Lung (tissue), 12 donors: Measurements from ENCODE around the gene CDKAL1. TPM values are rescaled to one million over a fixed set of nuclear protein-coding genes. Genes with fewer than 3 reads are reported as not detected.
A peak's percentile ranks its signal among the peaks of the same experiment; 100 is the strongest.
"Not testable (repeated sequence)": the region's sequence is repeated elsewhere in the genome, so short reads cannot be mapped to it uniquely, and the experiment has no call there.

Experiments
- ATAC-seq: fragments of 200-7000 bp; cut with Tn5 transposase; one replicate; pipeline ENCODE4 v1.9.1; 2020; ENCODE audit warnings: moderate number of reproducible peaks; ENCODE audit not compliant: insufficient read depth, low FRiP score
- DNase-seq, 3 donors: peaks; one replicate each; pipeline ENCODE4 v3.0.0-alpha.2; 2013 to 2017
- H3K27ac ChIP-seq, 2 donors: one replicate each; pipeline ENCODE4 v1.5.1; 2013; ENCODE audit warnings: mild to moderate bottlenecking in 2 of 2, moderate library complexity in 2 of 2, control low read depth in 1 of 2, inconsistent platforms in 1 of 2, low read depth in 1 of 2, low read length in 1 of 2
- H3K27me3 ChIP-seq, 3 donors: one replicate each; pipeline ENCODE4 v1.5.1; 2013; ENCODE audit warnings: low read length in 2 of 3; ENCODE audit not compliant: control insufficient read depth in 3 of 3, insufficient read depth in 3 of 3
- H3K36me3 ChIP-seq, 4 donors: one replicate each; pipeline ENCODE4 v1.5.1; 2013; ENCODE audit warnings: low read length in 4 of 4, mild to moderate bottlenecking in 1 of 4, moderate library complexity in 1 of 4; ENCODE audit not compliant: control insufficient read depth in 4 of 4, insufficient read depth in 4 of 4
- H3K4me1 ChIP-seq, 5 donors: one replicate each; pipeline ENCODE4 v1.5.1; 2013; ENCODE audit warnings: low read length in 5 of 5, mild to moderate bottlenecking in 2 of 5, moderate library complexity in 1 of 5; ENCODE audit not compliant: control insufficient read depth in 5 of 5, insufficient read depth in 5 of 5
- H3K4me3 ChIP-seq: one replicate; pipeline ENCODE4 v1.5.1; 2013; ENCODE audit warnings: mild to moderate bottlenecking, control low read depth, moderate library complexity
- H3K9ac ChIP-seq, 2 donors: one replicate each; pipeline ENCODE4 v1.5.1; 2013; ENCODE audit warnings: low read length in 2 of 2, control low read depth in 1 of 2; ENCODE audit not compliant: insufficient read depth in 1 of 2
- H3K9me3 ChIP-seq, 4 donors: one replicate each; pipeline ENCODE4 v1.5.1; 2013; ENCODE audit warnings: low read length in 3 of 4, mild to moderate bottlenecking in 1 of 4, moderate library complexity in 1 of 4; ENCODE audit not compliant: control insufficient read depth in 4 of 4, insufficient read depth in 3 of 4
- WGBS, 2 donors: extraction: QIAGEN DNeasy Blood & Tissue Kit; methylation state at CpG; one replicate each; pipeline ENCODE4 v1.1.7; 2013; 5-methylcytosine and 5-hydroxymethylcytosine counted together
- polyA plus RNA-seq, 2 donors: library from polyadenylated mRNA; stranded (reverse); fragments of 200-250 nt; gene quantifications; one replicate each; pipeline ENCODE4 v1.2.1, GENCODE V29; 2013
- total RNA-seq, 2 donors: library from RNA; depleted of rRNA in 1 of 2; stranded (reverse); fragments of >200 nt in 1 of 2; gene quantifications; one replicate each; pipeline ENCODE4 v1.2.1, GENCODE V29; 2014 to 2021
- TF ChIP-seq, protein P1 (sequence below): IDR thresholded peaks from 2 replicates; pipeline ENCODE4 v1.5.1; 2012; ENCODE audit warnings: mild to moderate bottlenecking; ENCODE audit errors: control extremely low read depth, extremely low read depth
- donor health status: control.
- donor health status: control.
- donor health status: Bipolar disorder and iron deficiency.
- donor health status: healthy.
- donor health status: DM: yes; HTN: yes; CAD: no.

CDKAL1 gene
- total and polyA plus RNA-seq, 4 donors: 4.0 to 39.0 (median 10.0) TPM

DNA sequence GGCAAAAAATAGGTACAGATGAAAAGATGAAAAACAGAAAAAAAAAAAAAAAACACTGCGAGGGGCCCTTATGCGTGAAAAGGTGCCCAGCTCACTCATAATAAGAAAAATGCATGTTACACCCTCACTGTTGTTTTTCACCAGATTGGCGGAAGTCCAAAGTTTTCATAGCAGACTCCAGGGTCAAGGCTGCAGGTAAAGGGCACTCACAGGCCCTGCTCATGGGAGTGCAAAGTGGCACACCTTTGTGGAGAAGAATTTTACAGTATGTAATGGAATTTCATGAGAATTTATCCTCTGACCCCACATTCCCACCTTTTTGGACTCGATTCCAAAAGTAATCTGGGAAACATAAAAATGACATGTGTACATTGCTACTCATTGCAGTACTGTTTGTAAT, 108.2 kb downstream of the CDKAL1 start:
- Histone ChIP-seq H3K9ac (no peak overlapping the region), H3K36me3 (no peaks in the 10 kb centered on the region), H3K4me1 (no peaks in the 10 kb centered on the region), H3K9me3 (no peaks in the 10 kb centered on the region), H3K27ac (no peak overlapping the region), H3K4me3 (no peak overlapping the region), H3K27me3 (no peaks in the 10 kb centered on the region)
- ATAC-seq: no peak
- TF ChIP-seq, protein P1, sequence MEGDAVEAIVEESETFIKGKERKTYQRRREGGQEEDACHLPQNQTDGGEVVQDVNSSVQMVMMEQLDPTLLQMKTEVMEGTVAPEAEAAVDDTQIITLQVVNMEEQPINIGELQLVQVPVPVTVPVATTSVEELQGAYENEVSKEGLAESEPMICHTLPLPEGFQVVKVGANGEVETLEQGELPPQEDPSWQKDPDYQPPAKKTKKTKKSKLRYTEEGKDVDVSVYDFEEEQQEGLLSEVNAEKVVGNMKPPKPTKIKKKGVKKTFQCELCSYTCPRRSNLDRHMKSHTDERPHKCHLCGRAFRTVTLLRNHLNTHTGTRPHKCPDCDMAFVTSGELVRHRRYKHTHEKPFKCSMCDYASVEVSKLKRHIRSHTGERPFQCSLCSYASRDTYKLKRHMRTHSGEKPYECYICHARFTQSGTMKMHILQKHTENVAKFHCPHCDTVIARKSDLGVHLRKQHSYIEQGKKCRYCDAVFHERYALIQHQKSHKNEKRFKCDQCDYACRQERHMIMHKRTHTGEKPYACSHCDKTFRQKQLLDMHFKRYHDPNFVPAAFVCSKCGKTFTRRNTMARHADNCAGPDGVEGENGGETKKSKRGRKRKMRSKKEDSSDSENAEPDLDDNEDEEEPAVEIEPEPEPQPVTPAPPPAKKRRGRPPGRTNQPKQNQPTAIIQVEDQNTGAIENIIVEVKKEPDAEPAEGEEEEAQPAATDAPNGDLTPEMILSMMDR: no peak
- peak in 1 of 3 donors; percentile 26 for DNase-seq
- WGBS, 2 donors: 82 to 93% methylated on average over 4 of the region's 4 CpGs

DNA sequence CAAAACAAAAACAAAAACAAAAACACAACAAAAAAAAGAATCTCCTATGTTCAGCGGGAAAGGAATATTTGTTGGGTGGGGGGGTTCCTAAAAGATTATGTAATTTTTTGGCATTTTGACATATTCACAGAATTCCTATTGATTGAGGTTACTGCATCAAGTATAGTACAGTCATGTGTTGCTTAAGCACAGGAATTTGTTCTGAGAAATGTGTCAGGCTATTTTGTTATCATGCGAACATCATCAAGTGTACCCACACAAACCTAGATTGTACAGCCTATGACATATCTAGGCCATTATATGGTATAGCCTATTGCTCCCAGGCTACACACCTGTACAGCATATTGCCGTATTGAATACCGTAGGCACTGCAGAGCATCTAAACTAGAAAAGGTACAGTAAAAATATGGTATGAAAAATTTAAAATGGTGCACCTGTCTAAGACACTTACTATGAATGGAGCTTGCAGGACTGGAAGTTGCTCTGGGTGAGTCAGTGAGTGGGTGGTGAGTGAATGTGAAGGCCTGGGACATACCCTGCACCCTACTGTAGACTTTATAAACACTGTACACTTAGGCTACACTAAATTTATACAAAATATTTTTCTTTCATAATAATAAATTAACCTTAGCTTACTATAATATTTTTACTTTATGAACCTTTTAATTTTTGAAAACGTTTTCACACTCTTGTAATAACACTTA, 110.6 kb downstream of the CDKAL1 start:
- Histone ChIP-seq H3K4me1 (no peaks in the 10 kb centered on the region), H3K9me3 (no peaks in the 10 kb centered on the region), H3K9ac (no peak overlapping the region), H3K27ac (no peak overlapping the region), H3K27me3 (no peaks in the 10 kb centered on the region), H3K36me3 (peaks cover 0 to 3% (median 0%) of the 10 kb centered on the region in 4 donors), H3K4me3 (no peak overlapping the region)
- TF ChIP-seq, protein P1: no peak
- DNase-seq (no peak), ATAC-seq (no peak)
- WGBS, 2 donors: 92 to 95% methylated on average over 5 of the region's 5 CpGs

DNA sequence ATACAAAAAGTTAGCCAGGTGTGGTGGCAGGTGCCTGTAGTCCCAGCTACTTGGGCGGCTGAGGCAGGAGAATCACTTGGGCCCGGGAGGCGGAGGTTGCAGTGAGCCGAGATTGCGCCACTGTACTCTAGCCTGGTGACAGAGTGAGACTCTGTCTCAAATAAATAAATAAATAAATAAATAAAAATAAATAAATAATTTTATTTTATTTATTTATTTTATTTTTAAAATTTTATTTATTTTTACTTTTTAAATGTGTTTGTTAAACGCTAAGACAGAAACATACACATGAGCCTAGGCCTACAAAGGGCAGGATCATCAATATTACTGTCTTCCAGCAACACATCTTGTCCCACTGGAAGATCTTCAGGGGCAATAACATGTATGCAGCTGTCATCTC, 111.3 kb downstream of the CDKAL1 start:
- H3K4me1 ChIP-seq, H3K9ac ChIP-seq, H3K36me3 ChIP-seq, H3K27ac ChIP-seq, H3K9me3 ChIP-seq, H3K4me3 ChIP-seq, H3K27me3 ChIP-seq, DNase-seq, ATAC-seq: not testable (repeated sequence)
- WGBS, 2 donors: 81 to 83% methylated on average over 6 of the region's 6 CpGs

DNA sequence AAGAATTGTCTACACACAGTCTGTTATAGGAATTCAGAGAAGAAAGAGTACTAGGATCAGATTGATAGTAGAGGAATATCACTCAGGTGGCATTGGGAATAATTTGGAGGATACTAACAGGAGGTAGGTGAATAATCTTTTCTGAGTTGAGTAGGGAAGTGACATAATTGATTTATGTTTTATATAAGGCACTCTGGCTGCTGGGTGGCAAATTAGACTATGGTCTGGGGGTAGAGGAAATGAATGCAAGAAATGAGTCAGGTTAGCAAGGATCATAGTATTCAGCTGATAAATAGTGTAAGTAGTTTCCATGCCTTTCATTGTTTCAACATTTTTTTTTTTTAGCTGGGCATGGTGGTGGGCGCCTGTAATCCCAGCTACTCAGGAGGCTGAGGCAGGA, 113.3 kb downstream of the CDKAL1 start:
- peaks cover 0 to 6% (median 0%) of the 10 kb centered on the region in 4 donors for H3K36me3 ChIP-seq
- H3K9ac ChIP-seq: no peak overlapping the region
- H3K27me3 ChIP-seq: no peaks in the 10 kb centered on the region
- H3K4me1 ChIP-seq: peaks cover 0 to 2% (median 0%) of the 10 kb centered on the region in 5 donors
- no peak overlapping the region for H3K4me3 ChIP-seq
- WGBS, 2 donors: 100% methylated on average over 1 of the region's 1 CpG
- TF ChIP-seq, protein P1: no peak
- H3K9me3 ChIP-seq: no peaks in the 10 kb centered on the region
- no peak for DNase-seq
- no peak for ATAC-seq
- no peak overlapping the region for H3K27ac ChIP-seq

DNA sequence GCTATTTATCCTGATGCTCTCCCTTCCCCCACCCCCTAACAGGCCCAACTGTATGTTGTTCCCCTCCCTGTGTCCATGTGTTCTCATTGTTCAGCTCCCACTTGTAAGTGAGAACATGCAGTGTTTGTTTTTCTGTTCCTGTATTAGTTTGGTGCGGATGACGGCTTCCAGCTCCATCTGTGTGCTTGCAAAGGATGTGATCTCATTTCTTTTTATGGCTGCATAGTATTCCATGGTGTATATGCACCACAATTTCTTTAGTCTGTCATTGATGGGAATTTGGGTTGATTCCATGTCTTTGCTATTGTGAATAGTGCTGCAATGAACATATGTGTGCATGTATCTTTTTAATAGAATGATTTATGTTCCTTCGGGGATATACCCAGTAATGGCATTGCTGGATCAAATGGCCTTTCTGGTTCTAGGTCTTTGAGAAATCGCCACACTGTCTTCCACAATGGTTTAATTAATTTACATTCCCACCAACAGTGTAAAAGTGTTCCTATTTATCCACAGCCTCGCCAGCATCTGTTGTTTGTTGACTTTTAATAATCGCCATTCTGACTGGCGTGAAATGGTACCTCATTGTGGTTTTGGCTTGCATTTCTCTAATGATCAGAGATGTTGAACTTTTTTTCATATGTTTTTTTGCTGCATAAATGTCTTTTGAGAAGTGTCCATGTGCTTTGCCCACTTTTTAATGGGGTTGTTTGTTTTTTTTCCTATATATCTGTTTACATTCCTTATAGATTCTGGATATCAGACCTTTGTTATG, 115.6 kb downstream of the CDKAL1 start:
- 98% methylated on average over 7 of the region's 7 CpGs for WGBS, 2 donors
- not testable (repeated sequence) for H3K36me3 ChIP-seq, H3K27me3 ChIP-seq, H3K27ac ChIP-seq, H3K9me3 ChIP-seq, H3K4me3 ChIP-seq, ATAC-seq, DNase-seq, H3K9ac ChIP-seq, H3K4me1 ChIP-seq
